Central memory CD4-positive, alpha-beta T cell (primary cell): ENCODE data around the gene FAM50A.

Source experiments
- DNase-seq: peaks from one replicate; pipeline ENCODE4 v3.0.0; 2022

The FAM50A gene

GRCh38 chrX:154413142-154413541, 30.8 kb upstream of the FAM50A start:
- no peak for DNase-seq

- no peak for DNase-seq
Measured at GRCh38 chrX:154417157-154417556, 26.8 kb upstream of the FAM50A start.

- no peak for DNase-seq
Measured at GRCh38 chrX:154419189-154419588, 24.8 kb upstream of the FAM50A start.

- no peak for DNase-seq
Measured at GRCh38 chrX:154419688-154420401, 24.1 kb upstream of the FAM50A start.

GRCh38 chrX:154420402-154420756, 23.6 kb upstream of the FAM50A start:
- DNase-seq: no peak

- DNase-seq: no peak
Measured at GRCh38 chrX:154426916-154427770, 16.8 kb upstream of the FAM50A start.

- DNase-seq: peak; percentile 88
Measured at GRCh38 chrX:154428176-154429171, 15.5 kb upstream of the FAM50A start, which contains the start of gene ATP6AP1. TSS of gene ATP6AP1 (plus strand) at chrX:154428677. CDS start at chrX:154428693, 16 bp downstream.

- DNase-seq: no peak
Measured at GRCh38 chrX:154429711-154430110, 14.2 kb upstream of the FAM50A start.

- no peak for DNase-seq
Measured at GRCh38 chrX:154430479-154430878, 13.5 kb upstream of the FAM50A start.

- no peak for DNase-seq
Measured at GRCh38 chrX:154430916-154431315, 13.0 kb upstream of the FAM50A start.

- no peak for DNase-seq
Measured at GRCh38 chrX:154431341-154431740, 12.6 kb upstream of the FAM50A start.

GRCh38 chrX:154432210-154432609, 11.7 kb upstream of the FAM50A start:
- DNase-seq: no peak

GRCh38 chrX:154433605-154434004, 10.3 kb upstream of the FAM50A start:
- DNase-seq: no peak

GRCh38 chrX:154434394-154435168, 9.4 kb upstream of the FAM50A start:
- DNase-seq: no peak

GRCh38 chrX:154435171-154435733, 8.7 kb upstream of the FAM50A start:
- DNase-seq: no peak

- DNase-seq: peak; percentile 55
Measured at GRCh38 chrX:154436374-154436982, 7.5 kb upstream of the FAM50A start.

- DNase-seq: peak; percentile 57
Measured at GRCh38 chrX:154436983-154437752, 6.8 kb upstream of the FAM50A start, which contains the start of gene GDI1. TSS of gene GDI1 (plus strand) at chrX:154437154. CDS start at chrX:154437255, 101 bp downstream.

GRCh38 chrX:154437971-154438893, 5.7 kb upstream of the FAM50A start:
- DNase-seq: no peak

- DNase-seq: no peak
Measured at GRCh38 chrX:154439841-154440240, 4.1 kb upstream of the FAM50A start.
